HepG2 (cell line): Measurements from ENCODE around the gene UBL5. TPM values are rescaled to one million over a fixed set of nuclear protein-coding genes. Genes with fewer than 3 reads are reported as not detected.

ENCODE experiments used
- ATAC-seq: fragments of 200-7000 bp; cut with Tn5 transposase; 3 replicates; pipeline ENCODE4 v1.9.1; 2020; ENCODE audit warnings: mild to moderate bottlenecking, moderate library complexity
- BruUV-seq: library from RNA; stranded (reverse); fragments of 400-500 nt; replicated peaks from 2 replicates; lab custom pipeline; 2021; lab: Mats Ljungman, UMichigan
- CTCF ChIA-PET: fragments of 300-600 bp; formaldehyde crosslinking; extraction: SDS; loops from one replicate; lab custom pipeline; 2021; ENCODE audit warnings: low total read pairs, inconsistent platforms, low intra/inter-chr PET ratio; lab: Yijun Ruan, JAX
- POLR2A ChIA-PET: fragments of 350-600 bp; sonication (Branson Sonifier 250); formaldehyde crosslinking; loops from one replicate; lab custom pipeline; 2020; ENCODE audit warnings: antibody characterized with exemption, inconsistent platforms; lab: Yijun Ruan, JAX
- DNase-seq: peaks from one replicate; pipeline ENCODE4 v3.0.0-alpha.2; 2015; ENCODE audit warnings: low spot score
- FAIRE-seq: peaks from 3 replicates; lab custom pipeline; 2011; peaks lifted over from hg19 to GRCh38; lab: Jason Lieb, UNC
- H2AFZ ChIP-seq: one replicate; pipeline ENCODE4 v1.6.1; 2011; ENCODE audit warnings: low read length, inconsistent platforms
- H3K27ac ChIP-seq: fragments of 300-600 bp; 3 replicates; pipeline ENCODE4 v1.8.0; 2011; ENCODE audit warnings: mixed run types, mild to moderate bottlenecking, mixed read lengths, low read length, inconsistent platforms; ENCODE audit not compliant: insufficient read depth; ENCODE audit errors: extremely low read length
- H3K27me3 ChIP-seq, 2 experiments: fragments of 200-600 bp in 1 of 2; 2 replicates in 1 of 2; 3 replicates in 1 of 2; pipeline versions ENCODE4 v1.6.0 to v1.8.0; 2011; ENCODE audit warnings: low read length in 2 of 2, mild to moderate bottlenecking in 2 of 2, moderate library complexity in 2 of 2, inconsistent platforms in 1 of 2; ENCODE audit not compliant: insufficient read depth in 2 of 2, control insufficient read depth in 1 of 2
- H3K36me3 ChIP-seq, 2 experiments: fragments of 200-600 bp in 1 of 2; replicated peaks in 1 of 2; 2 replicates in 1 of 2; 3 replicates in 1 of 2; pipeline versions ENCODE4 v1.5.1 to v1.8.0; 2011; ENCODE audit warnings: low read length in 2 of 2, inconsistent platforms in 1 of 2; ENCODE audit not compliant: insufficient read depth in 2 of 2, control insufficient read depth in 1 of 2
- H3K4me1 ChIP-seq: 2 replicates; pipeline ENCODE4 v1.5.1; 2012; ENCODE audit warnings: low read length, inconsistent platforms; ENCODE audit not compliant: insufficient read depth
- H3K4me2 ChIP-seq: 2 replicates; pipeline ENCODE4 v1.6.0; 2011; ENCODE audit warnings: low read depth, low read length, inconsistent platforms
- H3K4me3 ChIP-seq, 3 experiments: fragments of 200-600 bp in 1 of 3; sonication (generic), shearing (Covaris generic) in 1 of 3; replicated peaks in 1 of 3; 2 replicates each; pipeline ENCODE4 v1.5.1; 2011 to 2016; ENCODE audit warnings: low read length in 3 of 3, inconsistent platforms in 2 of 3, low read depth in 2 of 3, mild to moderate bottlenecking in 2 of 3, control low read depth in 1 of 3, mixed read lengths in 1 of 3; ENCODE audit not compliant: insufficient read depth in 1 of 3
- H3K79me2 ChIP-seq: one replicate; pipeline ENCODE4 v1.6.1; 2011; ENCODE audit warnings: low read length, inconsistent platforms; ENCODE audit not compliant: insufficient read depth
- H3K9ac ChIP-seq: 2 replicates; pipeline ENCODE4 v1.6.0; 2011; ENCODE audit warnings: mild to moderate bottlenecking, low read depth, low read length, inconsistent platforms; ENCODE audit not compliant: insufficient read depth
- H3K9me3 ChIP-seq: 2 replicates; pipeline ENCODE4 v1.5.1; 2012; ENCODE audit warnings: mild to moderate bottlenecking, low read length
- H4K20me1 ChIP-seq: 2 replicates; pipeline ENCODE4 v1.6.0; 2011; ENCODE audit warnings: inconsistent platforms, mild to moderate bottlenecking, low read length, moderate library complexity; ENCODE audit not compliant: insufficient read depth
- CCAR2 ChIP-seq: fragments of 200-400 bp; formaldehyde crosslinking; optimal IDR thresholded peaks from 2 replicates; pipeline ENCODE3; 2018; ENCODE audit warnings: low read depth, mild to moderate bottlenecking, low read length, moderate library complexity
- IRF9 ChIP-seq: sonication (generic); formaldehyde crosslinking; IDR thresholded peaks from 2 replicates; pipeline ENCODE4 v1.8.0; 2022; ENCODE audit warnings: missing genetic modification reagents, mild to moderate bottlenecking, borderline replicate concordance
- KDM4B ChIP-seq: sonication (generic); formaldehyde crosslinking; IDR thresholded peaks from 2 replicates; pipeline ENCODE4 v1.4.0; 2020; ENCODE audit warnings: missing genetic modification reagents
- PAX8 ChIP-seq: sonication (generic); formaldehyde crosslinking; IDR thresholded peaks from 2 replicates; pipeline ENCODE4 v1.8.0; 2022; ENCODE audit warnings: mild to moderate bottlenecking, missing genetic modification reagents, borderline replicate concordance
- RERE ChIP-seq: IDR thresholded peaks from 2 replicates; pipeline ENCODE4 v1.6.1; 2016; ENCODE audit warnings: low read depth, missing genetic modification reagents, missing compliant biosample characterization
- SNRNP70 ChIP-seq: fragments of 200-400 bp; formaldehyde crosslinking; IDR thresholded peaks from 2 replicates; pipeline ENCODE4 v1.6.1; 2017; ENCODE audit warnings: mild to moderate bottlenecking, low read depth, low read length, moderate library complexity
- SP1 ChIP-seq, 2 experiments: fragments of 450-650 bp in 1 of 2; sonication (generic) in 1 of 2; formaldehyde crosslinking in 1 of 2; IDR thresholded peaks; 2 replicates each; pipeline versions ENCODE4 v1.4.0 to v1.6.1; 2016 to 2020; ENCODE audit warnings: missing genetic modification reagents in 1 of 2
- TBP ChIP-seq: sonication (generic); formaldehyde crosslinking; IDR thresholded peaks from 2 replicates; pipeline ENCODE4 v1.5.0; 2020; ENCODE audit warnings: missing genetic modification reagents
- WIZ ChIP-seq: sonication (generic); formaldehyde crosslinking; IDR thresholded peaks from 2 replicates; pipeline ENCODE4 v1.5.1; 2020; ENCODE audit warnings: mild to moderate bottlenecking, missing genetic modification reagents
- ZNF121 ChIP-seq: sonication (generic); formaldehyde crosslinking; IDR thresholded peaks from 2 replicates; pipeline ENCODE4 v1.5.0; 2020; ENCODE audit warnings: mild to moderate bottlenecking, missing genetic modification reagents
- ZNF138 ChIP-seq: sonication (generic); formaldehyde crosslinking; IDR thresholded peaks from 2 replicates; pipeline ENCODE4 v1.5.0; 2020; ENCODE audit warnings: mild to moderate bottlenecking, low read depth, missing genetic modification reagents
- ZNF263 ChIP-seq: sonication (generic); formaldehyde crosslinking; IDR thresholded peaks from 2 replicates; pipeline ENCODE4 v1.4.0; 2020; ENCODE audit warnings: missing genetic modification reagents
- ZNF430 ChIP-seq: sonication (generic); formaldehyde crosslinking; IDR thresholded peaks from 2 replicates; pipeline ENCODE4 v1.9.0; 2021; ENCODE audit warnings: mild to moderate bottlenecking, missing genetic modification reagents
- ZNF569 ChIP-seq: sonication (generic); formaldehyde crosslinking; IDR thresholded peaks from 2 replicates; pipeline ENCODE4 v1.5.0; 2020; ENCODE audit warnings: mild to moderate bottlenecking, missing genetic modification reagents, moderate library complexity, borderline replicate concordance
- WGBS: methylation state at CpG from one replicate; pipeline ENCODE4 v1.1.6; 2017; ENCODE audit warnings: low lambda C conversion rate; 5-methylcytosine and 5-hydroxymethylcytosine counted together
- in situ Hi-C: cut with HindIII; loops from 2 replicates; pipeline ENCODE4 v1.10.0; 2017; ENCODE audit warnings: low pct_unique_long_range_greater_than_20kb; ENCODE audit not compliant: extremely low pct_ligation_motif_present
- intact Hi-C: fragments of 100-400 bp; cut with micrococcal nuclease; formaldehyde crosslinking; loops from one replicate; pipeline ENCODE4 v1.10.0; 2022; ENCODE audit not compliant: unreplicated experiment
- polyA plus RNA-seq, 8 experiments: library from polyadenylated mRNA; depleted of rRNA in 3 of 8; stranded (reverse) in 7 of 8; unstranded in 1 of 8; fragments of >200 nt; fragmentation: Illumina TruSeq in 4 of 8; extraction: Trizol in 4 of 8; gene quantifications; 2 replicates each; pipeline versions ENCODE4 v1.2.1 to v1.2.3, GENCODE V29; 2011 to 2016; ENCODE audit warnings: low read depth in 4 of 8, missing spikeins in 1 of 8, mixed read lengths in 1 of 8; ENCODE audit not compliant: insufficient read depth in 1 of 8
- total RNA-seq, 5 experiments: library from RNA; depleted of rRNA; stranded (reverse); fragments of >200 nt; fragmentation: Illumina TruSeq; extraction: Trizol; gene quantifications; 2 replicates each; pipeline ENCODE4 v1.2.3, GENCODE V29; 2016; ENCODE audit warnings: low read depth in 1 of 5

The UBL5 gene
- total and polyA plus RNA-seq, 2 of the 13 experiments (the other 11 are each of a cell fraction or from before 2014, with no cell fraction given): 373 to 487 TPM

GRCh38 chr19:9834726-9835506 lies 7.2 kb downstream of the UBL5 start, which contains the start of gene PIN1:
Gene PIN1, plus strand, starts transcription at chr19:9835318. Its CDS starts 27 bp downstream, at chr19:9835345.
- ChIA-PET POLR2A (interaction anchor here (0.6 to 1.4 kb wide), 3 partner anchors 8 to 175 kb away, joined by 3 to 10 read pairs (median 3); partner anchors contain the start of gene FBXL12), CTCF (no interaction called here)
- intact Hi-C loops: no loop called here
- Histone ChIP-seq H3K79me2 (peaks cover 22% of the 10 kb centered on the region), H3K4me1 (peaks cover 11% of the 10 kb centered on the region), H2AFZ (no peak within 1 kb of the TSS), H3K9me3 (no peaks in the 10 kb centered on the region), H4K20me1 (0 out of 2 replicates have a peak, but pooled peaks cover 7% of the 10 kb centered on the region), H3K36me3 (peaks cover 4 to 13% of the 10 kb centered on the region in 2 experiments), H3K4me2 (peak within 1 kb of the TSS; percentile 80), H3K27ac (peak within 1 kb of the TSS; percentile 28), H3K27me3 (no peaks in the 10 kb centered on the region; a peak in 1 of 5 replicates), H3K4me3 (peak within 1 kb of the TSS; percentile 84 to 98 (median 91)), H3K9ac (peak within 1 kb of the TSS; percentile 83)
- no TSS peak for BruUV-seq
- in situ Hi-C loops: no loop called here
- peak; percentile 98 for ATAC-seq
- no peak for FAIRE-seq
- WGBS: 5% methylated on average over 6 of the region's 73 CpGs
- DNase-seq: peak; percentile 96
- TF ChIP-seq RERE (CRISPR knock-in tag) (no peak), WIZ (CRISPR knock-in tag) (no peak), ZNF121 (CRISPR knock-in tag) (peak; percentile 51; the same call in 1 of the 2 replicates), TBP (no peak), KDM4B (CRISPR knock-in tag) (no peak), ZNF430 (no peak), SP1 (IDR thresholded peaks at IDR 0.05) (0 out of 2 replicates have a peak, but pooled peaks have one; percentile 28), SP1 (CRISPR knock-in tag; IDR thresholded peaks at IDR 0.05) (peak; percentile 93), SNRNP70 (no peak), ZNF138 (CRISPR knock-in tag) (no peak), ZNF263 (CRISPR knock-in tag) (no peak), CCAR2 (no peak), IRF9 (CRISPR knock-in tag) (no peak), ZNF569 (CRISPR knock-in tag) (no peak), PAX8 (CRISPR knock-in tag) (no peak)
